Glomerular endothelial cell (primary cell): Measurements from ENCODE around the gene PTPRO. TPM values are rescaled to one million over a fixed set of nuclear protein-coding genes. Genes with fewer than 3 reads are reported as not detected.

ENCODE experiments used
- DNase-seq: peaks from one replicate; pipeline ENCODE4 v3.0.0-alpha.2; 2011; ENCODE audit warnings: low read depth, low spot score; ENCODE audit errors: extremely low read depth
- total RNA-seq: library from RNA; depleted of rRNA; stranded (reverse); fragments of >200 nt; gene quantifications from 2 replicates; pipeline ENCODE4 v1.2.3, GENCODE V29; 2015

PTPRO gene
- 0.34 TPM in 1 of 2 replicates, not detected in the other for total RNA-seq

GRCh38 chr12:15322164-15323061 is at the start of gene PTPRO:
PTPRO (plus strand) TSS chr12:15322508.
- DNase-seq, result no peak

DNA sequence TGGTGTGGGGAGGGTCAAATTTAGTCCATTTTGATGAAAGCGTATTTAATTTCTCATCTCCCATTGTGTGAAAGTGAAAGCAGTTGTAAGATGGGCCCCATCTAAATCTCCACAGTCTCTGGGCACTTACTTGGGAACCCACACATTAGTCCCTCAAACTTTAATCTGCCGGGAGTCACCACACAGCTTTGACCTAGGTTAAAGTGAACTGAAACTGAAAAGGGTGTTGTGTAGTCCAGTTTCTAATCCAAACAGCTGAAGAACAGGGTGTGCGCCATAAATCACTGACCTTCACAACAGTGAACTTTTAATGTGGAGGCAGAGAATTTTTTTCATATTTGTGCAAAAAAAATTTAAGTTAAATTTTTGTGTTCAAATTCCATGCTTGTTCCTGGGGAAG is 48.4 kb upstream of the PTPRO start:
- no peak for DNase-seq

GRCh38 chr12:15274561-15274967 is 47.7 kb upstream of the PTPRO start:
- no peak for DNase-seq

- DNase-seq, result no peak
Measured at GRCh38 chr12:15276088-15276698, 46.1 kb upstream of the PTPRO start.

GRCh38 chr12:15278816-15279658 is 43.3 kb upstream of the PTPRO start:
- DNase-seq, result no peak

GRCh38 chr12:15280930-15281329 is 41.4 kb upstream of the PTPRO start:
- DNase-seq, result no peak

DNA sequence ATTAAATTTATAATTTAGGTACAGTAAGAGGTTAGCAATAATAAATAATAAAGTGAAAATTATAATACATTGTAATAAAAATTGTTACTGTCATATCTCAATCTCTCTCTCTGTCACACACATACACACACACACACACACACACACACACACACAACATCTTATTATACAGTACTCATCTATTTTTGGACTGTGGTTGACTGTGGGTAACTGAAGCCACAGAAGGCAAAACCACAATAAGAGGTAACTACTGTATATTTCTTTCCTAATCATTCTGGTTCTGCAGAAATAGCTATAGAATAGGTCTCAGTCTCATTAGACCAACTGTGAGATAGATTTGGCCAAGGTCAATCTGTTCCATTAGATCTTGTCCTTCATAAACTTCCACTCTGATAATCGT is 33.1 kb upstream of the PTPRO start:
- no peak for DNase-seq

GRCh38 chr12:15293731-15294130 is 28.6 kb upstream of the PTPRO start:
- DNase-seq, result no peak

DNA sequence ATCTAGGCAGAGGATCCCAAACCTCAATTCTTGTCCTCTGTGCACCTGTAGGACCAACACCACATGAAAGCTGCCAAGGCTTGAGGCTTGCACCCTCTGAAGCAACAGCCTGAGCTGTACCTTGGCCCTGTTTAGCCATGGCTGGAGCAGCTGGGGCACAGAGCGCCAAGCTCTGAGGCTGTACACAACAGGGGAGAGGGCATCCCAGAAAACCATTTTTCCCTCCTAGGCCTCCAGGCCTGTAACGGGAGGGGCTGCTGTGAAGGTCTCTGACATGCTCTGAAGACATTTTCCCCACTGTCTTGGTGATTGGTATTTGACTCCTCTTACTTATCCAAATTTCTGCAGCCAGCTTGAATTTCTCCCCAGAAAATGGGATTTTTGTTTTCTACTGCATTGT is 22.4 kb upstream of the PTPRO start:
- DNase-seq, result no peak

DNA sequence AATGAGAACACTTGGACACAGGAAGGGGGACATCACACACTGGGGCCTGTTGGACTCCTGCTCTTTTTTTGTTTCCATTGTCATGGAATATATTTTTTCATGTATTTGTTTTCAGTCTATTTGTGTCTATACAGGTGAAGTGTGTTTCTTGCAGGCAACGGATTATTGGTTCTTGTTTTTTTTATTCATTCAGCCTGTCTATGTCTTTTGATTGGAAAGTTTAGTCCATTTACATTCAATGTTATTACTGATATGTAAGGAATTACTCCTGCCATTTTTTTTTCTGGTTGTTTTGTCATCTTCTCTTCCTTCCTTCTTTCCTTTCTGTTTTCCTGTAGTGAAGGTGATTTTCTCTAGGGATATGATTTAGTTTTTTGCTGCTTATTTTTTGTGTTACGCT is 18.0 kb upstream of the PTPRO start:
- no peak for DNase-seq

DNA sequence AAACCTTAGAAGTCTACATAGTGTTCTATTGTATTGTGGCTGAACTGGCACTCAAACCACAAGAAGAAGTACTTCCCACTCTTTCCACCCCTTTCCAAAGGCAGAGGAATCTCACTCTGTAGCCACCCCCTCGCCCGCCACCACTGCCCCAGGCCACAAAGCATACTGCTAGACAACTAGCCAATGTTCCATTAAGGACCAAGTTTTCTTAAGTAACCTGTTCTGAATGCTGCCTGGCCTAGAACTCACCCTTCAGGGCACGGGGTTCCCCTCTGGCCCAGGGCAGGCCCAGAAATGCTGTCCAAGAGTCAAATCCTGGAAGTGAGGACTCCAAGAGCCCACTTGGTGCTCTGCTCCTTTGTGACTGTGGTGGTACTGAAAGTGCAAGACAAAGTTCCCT is 15.7 kb upstream of the PTPRO start:
- no peak for DNase-seq

- DNase-seq, result no peak
Measured at GRCh38 chr12:15307079-15307478, 15.2 kb upstream of the PTPRO start.

GRCh38 chr12:15318841-15319240 is 3.5 kb upstream of the PTPRO start:
- DNase-seq, result no peak

- DNase-seq, result no peak
Measured at GRCh38 chr12:15320881-15321280, 1.4 kb upstream of the PTPRO start.

DNA sequence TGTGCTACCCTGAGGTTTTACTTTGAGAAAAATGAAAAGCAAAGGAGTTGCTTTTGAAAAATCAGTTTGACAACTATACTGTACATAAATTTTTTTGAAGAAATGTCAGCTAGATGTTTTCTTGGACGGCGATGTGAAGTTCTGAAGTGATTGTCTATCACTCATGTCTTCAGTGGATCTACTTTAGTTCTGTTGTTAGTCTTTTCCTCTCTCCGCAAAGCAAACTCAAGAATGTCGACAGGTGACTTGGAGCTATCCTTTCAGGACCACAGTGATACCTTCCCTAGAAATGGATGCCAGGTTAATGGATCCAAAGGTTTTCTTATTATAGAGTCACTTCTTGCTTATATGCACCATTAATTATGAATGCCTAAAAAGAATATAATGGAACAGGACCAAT is 1.2 kb downstream of the PTPRO start:
- DNase-seq, result no peak

DNA sequence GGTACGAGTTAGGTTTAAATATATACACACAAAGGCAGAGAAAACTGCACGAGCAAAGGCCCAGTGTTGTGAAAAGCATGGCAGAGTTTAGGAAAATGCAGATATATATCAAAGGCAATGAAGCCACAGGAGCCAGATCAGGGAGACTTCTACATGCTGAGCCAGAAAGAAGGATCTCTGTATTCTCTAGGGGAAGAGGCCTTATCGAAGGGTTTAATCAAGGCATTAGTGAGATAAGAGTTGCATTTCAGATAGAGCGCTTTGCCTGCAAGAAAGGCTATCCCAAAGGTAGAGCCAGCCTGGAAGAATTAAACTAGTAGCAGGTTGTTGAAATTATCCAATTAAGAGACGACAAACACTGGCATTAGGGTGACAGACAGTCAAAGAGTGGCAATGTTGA is 7.6 kb downstream of the PTPRO start:
- no peak for DNase-seq

DNA sequence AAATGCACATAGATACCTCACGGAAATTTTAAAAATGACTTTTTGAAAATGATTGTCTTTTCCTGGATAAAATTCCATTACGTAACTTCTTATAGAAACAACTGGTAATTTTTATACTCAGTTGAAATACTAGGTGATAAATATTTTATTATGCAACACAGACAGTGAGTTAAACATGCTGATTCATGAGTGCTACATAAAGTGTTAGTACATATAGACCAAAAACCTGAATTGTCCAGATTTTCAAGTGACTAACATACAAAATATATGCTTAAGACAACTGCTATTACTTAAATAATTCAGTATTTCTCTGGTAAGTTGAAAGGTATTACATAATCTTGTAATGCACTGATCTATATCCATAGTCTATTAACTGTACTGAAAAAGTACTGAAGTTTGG is 11.9 kb downstream of the PTPRO start:
- no peak for DNase-seq

DNA sequence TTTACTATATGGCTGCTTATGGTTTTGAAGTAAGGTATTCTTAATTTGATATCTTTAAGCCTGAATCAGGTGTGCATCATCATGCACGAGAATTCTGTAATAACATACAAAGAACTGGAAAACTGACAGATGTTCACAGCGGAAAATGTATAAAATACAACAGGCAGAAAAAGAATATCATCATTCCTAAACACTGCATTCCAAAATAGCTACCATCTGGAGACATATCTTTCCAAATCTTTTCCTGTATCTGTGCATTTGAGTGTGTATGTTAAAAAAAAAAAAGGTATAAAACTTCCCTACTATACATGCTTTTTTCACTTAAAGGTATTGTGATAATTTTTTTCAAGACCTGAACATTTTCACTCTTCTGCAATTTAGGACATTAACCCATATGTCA is 13.7 kb downstream of the PTPRO start:
- no peak for DNase-seq

DNA sequence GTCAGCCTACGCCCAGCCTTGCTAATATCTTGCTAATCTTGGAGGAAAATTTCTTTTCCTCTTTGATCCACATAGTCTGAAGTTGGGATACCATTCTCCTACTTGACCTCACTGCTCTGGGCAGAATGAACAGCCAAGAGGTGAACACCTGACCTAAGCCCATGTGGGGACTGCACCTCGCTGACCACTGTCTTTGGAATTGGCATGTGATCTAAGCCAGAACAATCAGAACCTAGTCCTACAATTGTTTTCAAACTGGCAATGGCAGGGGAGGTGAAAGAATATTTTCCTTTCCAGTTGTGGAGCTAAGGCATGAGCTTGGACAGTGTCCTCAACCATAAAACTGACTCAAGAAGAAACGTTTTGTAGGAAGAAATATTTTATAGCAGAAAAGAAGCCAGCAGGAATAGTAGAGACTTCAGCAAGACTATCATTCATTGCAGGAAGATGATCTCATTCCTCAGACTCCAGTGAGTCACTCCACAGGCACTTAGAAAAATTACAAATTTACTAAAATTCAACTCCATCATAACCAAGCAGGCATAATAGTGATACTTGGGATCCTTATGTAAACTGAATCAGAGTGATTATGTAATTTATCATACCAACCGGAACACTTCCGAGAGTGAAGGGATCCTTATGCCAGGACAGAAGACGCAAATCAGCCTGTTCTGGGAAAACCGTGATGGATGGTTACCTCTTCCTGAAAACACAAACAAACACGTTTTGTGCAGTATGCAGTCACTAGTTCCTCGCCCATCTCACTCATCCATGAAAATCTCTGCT is 14.7 kb downstream of the PTPRO start:
- DNase-seq, result peak; percentile 9

- DNase-seq, result no peak
Measured at GRCh38 chr12:15341371-15341770, 19.1 kb downstream of the PTPRO start.

- DNase-seq, result no peak
Measured at GRCh38 chr12:15344561-15344960, 22.3 kb downstream of the PTPRO start.
